HG02973 (cell line): Measurements from ENCODE around the gene ROCK2.
"Not testable (repeated sequence)": the region's sequence is repeated elsewhere in the genome, so short reads cannot be mapped to it uniquely, and the experiment has no call there.

ENCODE experiments used
- ATAC-seq: cut with Tn5 transposase; IDR thresholded peaks from one replicate; pipeline ENCODE4 v1.9.1; 2021; ENCODE audit warnings: moderate library complexity; ENCODE audit not compliant: unreplicated experiment

Gene ROCK2

DNA sequence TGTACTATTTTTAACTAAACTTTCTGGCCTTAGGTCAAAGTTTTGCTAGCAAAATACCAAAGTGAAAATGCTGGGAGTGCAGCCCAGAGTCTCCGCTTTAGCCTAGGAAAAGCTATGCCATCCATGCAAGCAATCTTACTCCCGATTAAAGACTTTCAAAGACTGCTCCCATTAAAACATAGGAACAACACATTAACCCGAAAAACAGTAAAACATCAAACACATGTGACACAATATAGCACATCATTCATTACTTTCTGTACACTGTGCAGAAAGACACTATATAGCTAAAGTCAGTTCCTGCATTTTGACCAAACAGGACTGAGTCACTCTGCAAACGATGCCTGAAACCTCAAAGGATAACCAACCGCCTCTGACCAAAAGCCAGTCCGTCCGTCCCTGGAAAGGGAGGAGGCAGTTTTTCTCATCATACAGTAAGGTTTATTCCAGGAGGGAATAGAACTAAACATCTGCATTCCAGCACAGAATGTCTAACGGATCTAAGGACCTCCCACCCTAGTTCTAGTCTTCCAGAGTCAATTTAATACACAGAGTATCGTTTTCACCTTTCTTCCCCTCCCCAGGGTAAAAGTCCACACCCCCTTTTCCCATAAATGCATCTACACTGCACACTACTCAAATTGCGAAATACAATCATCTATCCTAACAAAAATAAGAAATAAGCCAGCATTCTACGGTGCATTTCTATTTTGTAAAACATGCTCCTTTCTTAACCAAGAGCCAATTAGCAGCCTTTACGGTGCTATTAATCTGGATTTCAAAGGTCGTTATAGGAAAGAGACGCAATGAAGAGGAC, 1.7 kb downstream of the ROCK2 start:
- ATAC-seq = no peak

DNA sequence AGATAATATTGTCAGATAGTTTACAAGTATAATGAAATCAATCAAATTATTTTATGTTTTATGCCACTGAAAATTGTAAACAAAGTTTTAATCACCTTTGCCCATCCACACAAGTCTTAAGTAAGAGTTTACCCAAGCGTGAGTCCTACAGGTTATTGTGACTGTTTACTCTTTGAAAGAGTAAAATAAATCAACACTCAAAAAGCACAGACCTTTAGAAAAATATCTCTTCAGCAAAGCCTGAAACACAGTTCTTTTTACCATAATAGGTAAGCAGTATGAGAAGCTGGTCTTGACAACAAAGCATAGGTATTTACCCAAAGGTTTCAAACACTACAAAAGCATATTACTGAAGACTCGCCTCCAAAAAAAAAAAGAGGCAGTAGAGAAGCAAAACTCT, 3.7 kb downstream of the ROCK2 start:
- ATAC-seq = no peak

DNA sequence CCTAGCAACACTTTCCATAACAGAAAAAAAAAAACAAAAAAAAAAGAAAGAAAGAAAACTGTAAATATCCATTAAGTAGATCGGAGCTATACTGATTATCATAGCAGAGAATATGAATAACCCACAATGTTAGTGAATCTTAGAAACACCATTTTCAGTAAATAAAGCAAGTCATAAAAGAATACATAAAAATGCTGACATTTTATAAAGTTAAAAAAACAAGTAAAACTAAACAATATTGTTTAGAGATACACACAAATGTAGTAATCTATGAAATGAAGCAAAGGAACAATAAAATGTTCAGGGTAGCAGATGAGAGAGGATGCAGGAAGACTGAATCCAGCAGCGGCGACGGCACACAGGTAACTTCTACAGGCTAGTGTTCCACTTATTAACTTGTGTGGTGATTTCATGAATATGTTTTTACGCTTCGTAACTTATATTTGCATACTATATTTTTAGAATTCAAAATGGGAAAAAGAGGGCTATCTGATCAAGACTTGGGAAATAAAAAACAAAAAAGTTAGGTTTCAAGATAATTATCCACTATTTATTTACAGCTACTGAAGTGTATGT, 4.8 kb downstream of the ROCK2 start:
- no peak for ATAC-seq

DNA sequence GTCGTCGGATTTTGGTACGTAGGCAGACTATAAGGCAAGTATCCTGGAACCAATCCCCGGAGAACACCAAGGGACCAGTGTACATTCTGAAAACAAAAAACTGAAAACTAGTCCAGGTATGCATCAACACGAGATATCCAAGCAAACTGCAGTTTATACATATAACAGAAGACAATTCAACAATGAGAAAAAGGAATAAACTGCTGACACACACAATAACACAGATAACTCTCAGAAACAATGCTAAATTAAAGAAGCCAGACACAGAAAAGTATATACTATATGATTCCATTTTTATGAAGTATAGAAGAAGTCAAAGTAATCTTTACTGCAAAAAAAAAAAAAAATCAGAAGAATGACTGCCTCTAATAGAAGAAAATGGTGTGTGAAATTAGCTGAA, 5.9 kb downstream of the ROCK2 start:
- no peak for ATAC-seq

DNA sequence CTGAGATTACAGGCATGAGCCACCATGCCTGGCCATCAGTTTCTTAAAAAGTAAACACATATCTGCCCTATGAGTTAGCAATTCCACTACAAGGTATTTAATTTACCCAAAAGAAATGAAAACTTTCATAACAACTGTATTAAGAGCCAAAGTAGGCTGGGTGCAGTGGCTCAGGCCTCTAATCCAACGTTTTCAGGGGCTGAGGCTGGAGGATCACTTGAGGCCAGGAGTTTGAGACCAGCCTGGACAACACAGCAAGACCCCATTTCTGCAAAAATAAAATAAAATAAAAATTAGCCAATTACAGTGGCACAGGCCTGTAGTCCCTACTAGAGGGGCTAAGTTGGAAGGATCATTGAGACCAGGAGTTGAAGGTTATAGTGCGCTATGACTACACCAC, 6.5 kb downstream of the ROCK2 start:
- no peak for ATAC-seq

DNA sequence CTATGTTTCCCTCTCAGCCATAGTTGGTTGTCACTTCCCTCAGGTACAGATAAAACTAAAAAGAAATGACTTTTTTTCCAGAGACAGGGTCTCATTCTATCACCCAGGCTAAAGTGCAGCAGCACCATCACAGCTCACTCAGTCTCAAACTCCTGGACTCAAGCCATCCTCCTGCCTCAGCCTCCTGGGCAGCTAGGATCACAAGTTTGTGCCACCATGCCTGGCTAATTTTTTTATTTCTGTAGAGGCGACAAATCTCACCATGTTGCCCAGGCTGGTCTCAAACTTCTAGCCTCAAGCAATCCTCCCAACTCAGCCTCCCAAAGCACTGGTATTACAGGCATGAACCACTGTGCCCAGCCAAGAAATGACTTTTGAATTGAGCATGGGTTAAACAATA, 8.2 kb downstream of the ROCK2 start:
- no peak for ATAC-seq

DNA sequence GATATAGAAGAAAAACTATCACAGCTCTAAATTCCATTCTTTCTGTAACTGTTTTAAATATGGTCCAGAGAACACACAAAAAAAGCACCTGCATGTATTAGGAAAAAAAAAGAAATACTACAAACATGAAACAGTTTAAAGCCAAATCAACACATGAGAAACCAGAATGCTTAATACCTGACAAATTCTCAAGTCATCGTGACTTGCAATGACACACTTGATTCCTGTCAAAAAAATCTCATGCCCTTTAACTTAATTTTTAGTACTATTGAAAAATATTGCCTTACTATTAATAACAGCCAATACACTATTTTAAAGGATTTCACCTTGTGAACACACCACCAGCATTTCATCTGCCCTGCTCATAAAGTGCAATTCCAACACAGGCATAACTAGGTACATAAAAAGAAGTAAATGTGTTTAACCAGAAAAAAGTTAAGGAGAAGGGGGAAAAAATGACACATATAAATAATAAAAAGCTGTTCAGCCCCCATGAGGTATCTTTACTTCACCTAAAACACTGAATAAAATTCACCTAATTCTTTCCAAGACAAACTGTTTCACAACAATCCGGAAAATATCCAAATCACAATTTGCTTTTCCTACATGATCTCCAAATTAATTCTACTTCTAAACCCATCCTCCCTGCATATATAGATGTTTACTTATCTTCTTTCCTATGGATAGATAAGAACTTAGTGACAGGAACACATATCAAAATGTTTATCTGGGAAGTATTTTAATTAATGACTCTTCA, 10.8 kb downstream of the ROCK2 start:
- ATAC-seq = no peak

DNA sequence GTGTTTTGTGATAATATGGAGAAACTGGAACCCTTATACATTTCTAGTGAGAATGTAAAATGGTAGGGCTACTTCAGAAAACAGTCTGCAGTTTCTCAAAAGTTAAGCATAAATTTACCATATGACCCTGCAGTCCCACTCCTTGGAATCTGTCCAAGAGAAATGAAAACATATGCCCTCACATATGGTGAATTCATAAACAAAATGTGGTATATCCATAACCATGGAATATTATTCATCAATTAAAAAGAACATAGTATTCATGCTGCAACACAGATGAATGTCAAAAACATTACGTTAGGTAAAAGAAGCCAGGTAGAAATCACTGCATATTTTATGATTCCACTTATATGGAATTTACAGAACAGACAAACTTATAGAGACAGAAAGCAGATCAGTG, 11.8 kb downstream of the ROCK2 start:
- no peak for ATAC-seq

DNA sequence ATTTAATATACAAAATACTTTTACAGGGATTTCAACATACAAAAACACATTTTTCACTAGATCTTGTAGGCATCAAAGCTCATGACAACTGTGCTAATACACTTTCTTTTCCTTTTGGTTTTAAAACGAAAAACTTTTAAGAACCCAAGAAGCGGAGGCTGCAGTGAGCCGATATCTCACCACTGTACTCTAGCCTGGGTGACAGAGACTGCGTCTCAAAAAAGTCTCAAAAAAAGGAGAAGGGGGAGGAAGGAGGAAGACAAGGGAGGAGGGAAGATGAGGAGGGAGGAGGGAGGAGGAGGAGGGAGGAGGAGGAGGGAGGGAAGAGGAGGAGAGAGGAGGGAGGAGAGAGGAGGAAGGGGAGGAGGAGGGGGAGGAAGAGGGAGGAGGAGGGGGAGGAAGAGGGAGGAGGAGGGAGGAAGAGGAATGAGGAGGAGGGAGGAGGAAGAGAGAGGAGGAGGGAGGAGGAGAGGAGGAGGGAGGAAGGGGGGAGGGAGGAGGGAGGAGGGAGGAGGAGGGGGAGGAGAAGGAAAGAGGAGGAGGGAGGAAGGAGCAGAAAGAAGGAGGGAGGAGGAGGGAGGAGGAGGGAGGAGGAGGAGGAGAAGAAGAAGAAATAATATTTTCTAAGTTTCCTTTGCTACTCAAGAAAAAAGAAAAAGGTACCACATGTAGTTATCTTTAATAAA, 13.8 kb downstream of the ROCK2 start:
- ATAC-seq = no peak

DNA sequence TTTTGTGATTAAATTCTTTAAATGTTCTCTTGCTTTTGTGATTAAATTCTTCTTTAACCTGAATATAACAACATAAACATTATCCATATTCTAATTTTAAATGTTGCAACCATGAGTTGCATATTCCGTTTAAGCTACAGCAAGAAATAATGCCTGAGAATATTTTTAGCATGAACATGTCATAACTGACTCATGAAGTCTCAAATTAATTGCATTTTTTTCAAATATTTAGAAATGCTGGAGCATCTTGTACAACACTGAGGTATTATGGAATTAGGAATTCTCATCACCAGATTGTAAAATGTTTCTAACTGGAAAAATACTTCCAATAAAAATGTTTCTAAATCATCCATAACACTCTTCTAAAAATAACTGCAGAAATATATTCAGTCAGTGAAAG, 14.7 kb downstream of the ROCK2 start:
- ATAC-seq = no peak

DNA sequence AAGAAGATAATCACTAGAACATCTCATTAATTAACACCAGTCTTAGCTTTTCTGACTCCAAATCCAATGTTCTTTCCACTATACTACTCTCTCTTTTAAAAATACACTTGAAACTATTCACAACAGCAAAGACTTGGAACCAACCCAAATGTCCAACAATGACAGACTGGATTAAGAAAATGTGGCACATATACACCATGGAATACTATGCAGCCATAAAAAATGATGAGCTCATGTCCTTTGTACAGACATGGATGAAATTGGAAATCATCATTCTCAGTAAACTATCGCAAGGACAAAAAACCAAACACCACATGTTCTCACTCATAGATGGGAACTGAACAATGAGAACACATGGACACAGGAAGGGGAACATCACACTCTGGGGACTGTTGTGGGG, 15.9 kb downstream of the ROCK2 start:
- not testable (repeated sequence) for ATAC-seq

DNA sequence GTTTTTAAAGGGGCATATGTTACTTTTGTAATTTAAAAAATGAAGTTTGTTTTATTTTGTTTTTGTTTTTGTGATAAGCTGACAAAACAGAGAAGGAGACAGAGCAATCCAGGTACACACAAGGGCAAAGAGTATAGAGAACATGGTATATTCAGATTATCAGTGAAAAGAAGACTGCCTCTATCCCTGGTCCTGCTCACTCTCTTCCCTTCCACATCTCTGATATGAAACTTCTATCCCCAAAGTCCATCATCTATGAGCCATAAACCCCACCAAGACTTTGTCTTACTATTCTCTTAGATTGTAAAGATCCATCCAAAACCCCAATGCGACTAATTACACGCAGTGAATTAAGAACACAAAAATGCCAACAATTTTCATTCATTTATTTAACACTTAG, 16.6 kb downstream of the ROCK2 start:
- no peak for ATAC-seq

DNA sequence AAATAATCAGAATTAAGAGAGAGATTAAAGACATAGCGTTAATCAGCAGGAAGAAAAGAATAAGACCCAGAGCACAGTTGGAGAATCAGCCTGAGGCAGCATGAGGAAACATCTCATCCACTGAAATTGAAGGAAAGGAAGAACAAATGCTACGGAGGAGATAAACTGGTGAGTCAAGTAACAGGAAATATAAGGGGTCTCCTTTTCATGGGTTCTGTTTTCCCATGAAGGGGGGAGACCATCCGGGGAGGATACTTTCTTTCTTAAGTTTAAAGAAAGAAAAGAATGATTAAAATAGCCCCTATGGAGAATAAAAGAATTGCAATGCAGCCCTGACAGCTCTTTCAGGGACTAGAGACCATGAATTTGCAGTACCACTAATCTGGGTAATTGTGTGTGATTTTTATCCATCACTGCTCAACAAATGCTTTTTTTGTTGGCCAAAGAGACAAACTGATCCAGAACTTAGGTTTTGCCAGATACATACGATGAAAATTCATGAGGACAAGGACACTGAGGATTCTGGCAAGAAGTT, 17.7 kb downstream of the ROCK2 start:
- no peak for ATAC-seq

DNA sequence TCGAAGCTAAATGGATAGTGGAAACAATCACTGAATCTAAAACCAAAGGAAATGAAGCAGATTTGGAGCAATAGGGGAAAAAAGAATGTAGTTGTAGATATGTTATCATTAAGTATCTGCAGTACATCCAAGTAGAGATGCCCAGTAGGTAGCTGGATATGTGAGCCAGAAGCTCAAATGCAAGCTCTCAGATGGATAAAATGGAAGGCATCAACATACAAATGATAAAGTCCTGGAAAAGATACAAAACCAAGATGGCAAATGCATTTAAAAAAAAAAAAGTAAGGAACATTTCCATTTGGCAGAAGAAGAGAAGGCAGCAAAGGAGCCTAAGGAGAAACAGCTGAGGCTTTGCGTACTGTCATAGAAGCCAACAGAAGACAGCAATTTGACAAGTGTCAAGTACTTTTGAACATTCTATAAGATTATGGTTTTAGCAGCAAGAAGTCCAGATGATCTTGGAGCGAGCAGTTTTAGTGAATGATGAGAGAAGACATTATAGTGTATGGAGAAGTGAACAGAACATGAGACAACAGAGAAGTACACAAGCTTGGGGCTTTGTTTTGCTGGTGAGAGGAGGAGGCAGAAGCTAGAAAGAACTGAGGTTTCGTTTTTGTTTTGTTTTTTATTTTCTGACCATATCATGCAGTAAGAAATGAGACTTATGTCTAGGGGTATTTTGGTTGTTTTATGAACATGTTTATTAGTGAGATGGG, 18.3 kb downstream of the ROCK2 start:
- ATAC-seq = no peak

DNA sequence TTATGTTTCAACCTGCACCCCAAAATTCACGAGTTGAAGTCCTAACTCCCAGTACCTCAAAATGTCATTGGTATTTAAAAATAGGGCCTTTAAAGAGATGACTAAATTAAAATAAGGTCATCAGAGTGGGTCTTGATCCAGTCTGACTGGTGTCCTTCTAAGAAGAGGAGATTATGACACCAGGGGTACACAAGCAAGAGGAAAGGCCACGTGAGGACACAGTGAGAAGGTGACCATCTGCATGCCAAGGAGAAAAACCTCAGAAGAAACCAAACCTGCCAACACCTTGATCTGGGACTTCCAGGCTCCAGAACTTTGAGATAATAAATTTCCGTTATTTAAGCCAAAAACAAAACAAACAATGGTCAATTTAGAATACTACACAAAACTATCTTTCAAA, 22.6 kb downstream of the ROCK2 start:
- ATAC-seq = no peak

DNA sequence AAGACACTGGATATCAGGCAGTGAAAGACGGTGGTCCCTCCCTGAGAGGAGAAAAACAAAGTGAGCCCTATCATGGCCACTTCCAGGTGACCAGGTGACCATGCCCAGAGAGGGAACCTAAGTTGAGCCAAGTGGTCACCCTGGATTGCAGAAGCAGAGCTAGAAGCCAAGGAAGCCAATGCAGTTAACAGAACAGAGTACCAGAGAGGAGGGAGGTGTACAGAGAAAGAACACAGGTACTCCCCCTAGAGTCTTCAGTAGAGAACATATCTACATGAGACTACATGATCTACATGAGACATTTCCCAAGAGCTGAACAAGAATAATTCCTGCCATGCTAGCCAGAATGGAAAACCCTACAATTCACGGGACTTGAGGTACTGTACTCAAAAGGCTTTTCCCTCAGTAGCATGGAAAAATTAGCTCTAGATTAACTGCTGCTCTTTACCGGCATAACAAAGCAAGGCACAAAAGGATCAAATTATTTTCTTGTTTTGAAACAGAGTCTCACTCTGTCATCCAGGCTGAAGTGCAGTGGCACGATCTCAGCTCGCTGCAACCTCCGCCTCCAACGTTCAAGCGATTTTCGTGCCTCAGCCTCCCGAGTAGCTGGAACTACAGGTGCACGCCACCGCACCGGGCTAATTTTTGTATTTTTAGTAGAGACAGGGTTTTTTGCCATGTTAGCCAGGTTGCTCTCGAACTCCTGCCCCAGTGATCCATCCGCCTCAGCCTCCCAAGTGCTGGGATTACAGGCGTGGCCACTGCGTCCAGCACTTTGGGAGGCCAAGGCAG, 23.5 kb downstream of the ROCK2 start:
- no peak for ATAC-seq

DNA sequence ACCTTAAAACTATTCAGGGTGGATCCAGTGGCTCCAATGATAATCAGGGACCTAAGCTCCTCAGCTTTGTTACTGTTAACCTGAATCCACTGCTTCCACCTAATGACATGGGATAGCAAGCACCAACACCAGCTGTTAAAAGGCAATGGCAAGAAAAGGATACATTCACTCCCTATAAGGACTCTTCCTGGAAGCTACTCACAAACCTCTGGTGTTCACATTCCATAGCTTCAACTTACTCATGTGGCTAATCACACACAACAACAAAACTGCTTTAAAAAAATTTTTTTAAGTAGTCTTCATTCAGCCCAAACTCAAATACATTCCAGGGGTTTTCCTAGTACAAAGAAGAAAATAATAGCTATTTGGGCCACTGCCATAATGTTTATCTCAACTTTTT, 24.5 kb downstream of the ROCK2 start:
- no peak for ATAC-seq

DNA sequence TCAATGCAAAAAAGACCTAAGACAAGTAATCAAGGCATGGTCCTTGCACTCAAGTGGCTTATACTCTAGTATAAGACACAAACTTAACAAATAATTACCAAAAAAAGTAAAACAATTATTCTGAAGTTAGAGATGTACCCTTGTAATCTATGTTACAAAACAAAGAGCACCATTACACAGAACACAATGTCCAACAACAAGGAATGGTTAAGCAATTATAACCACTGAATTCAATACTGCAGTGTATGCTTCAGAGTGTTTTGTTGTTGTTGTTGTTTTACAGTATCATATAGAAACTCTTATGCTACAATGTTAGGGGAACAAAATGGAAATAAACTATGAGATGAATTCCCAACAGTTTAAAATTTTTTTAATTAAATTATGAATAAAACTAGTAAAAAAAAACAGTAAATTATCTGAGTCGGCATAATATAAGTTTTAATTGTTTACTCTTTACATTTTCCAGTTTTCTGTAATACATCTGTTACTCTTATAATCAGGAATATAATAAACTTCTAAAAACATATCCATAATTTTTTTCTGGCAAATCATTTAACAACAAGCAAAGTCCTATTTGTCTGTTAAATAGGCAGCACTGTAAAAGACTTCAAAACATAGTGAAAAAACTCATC, 29.2 kb downstream of the ROCK2 start:
- no peak for ATAC-seq

DNA sequence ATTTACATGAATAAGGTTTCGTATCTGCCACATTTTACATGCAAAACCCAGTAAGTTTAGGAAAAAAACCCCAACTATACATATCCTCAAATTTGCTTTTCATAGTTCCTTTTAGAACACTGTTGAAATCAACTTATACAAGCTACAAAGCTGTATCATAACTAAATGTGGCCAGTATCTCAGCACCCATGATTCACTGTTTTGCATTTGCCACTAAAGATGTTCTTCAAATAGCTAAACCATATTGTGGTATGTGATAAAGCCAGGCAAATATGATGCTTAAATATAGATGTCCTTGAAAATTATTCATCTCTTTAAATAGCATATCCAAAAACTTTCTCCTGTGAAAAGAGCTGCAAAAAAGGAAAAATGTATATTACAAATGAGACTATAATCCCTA, 29.9 kb downstream of the ROCK2 start:
- no peak for ATAC-seq
